HG03025 (cell line): ENCODE measurements around the gene TMEM72.

Experiments
- ATAC-seq: cut with Tn5 transposase; IDR thresholded peaks from one replicate; pipeline ENCODE4 v1.9.1; 2021; ENCODE audit warnings: mild to moderate bottlenecking, moderate library complexity; ENCODE audit not compliant: unreplicated experiment, low FRiP score

TMEM72 gene

GRCh38 chr10:44965104-44965503 is 54.0 kb downstream of the TMEM72 start:
- no peak for ATAC-seq

- no peak for ATAC-seq
Observed at GRCh38 chr10:44965651-44966097, 54.5 kb downstream of the TMEM72 start.

DNA sequence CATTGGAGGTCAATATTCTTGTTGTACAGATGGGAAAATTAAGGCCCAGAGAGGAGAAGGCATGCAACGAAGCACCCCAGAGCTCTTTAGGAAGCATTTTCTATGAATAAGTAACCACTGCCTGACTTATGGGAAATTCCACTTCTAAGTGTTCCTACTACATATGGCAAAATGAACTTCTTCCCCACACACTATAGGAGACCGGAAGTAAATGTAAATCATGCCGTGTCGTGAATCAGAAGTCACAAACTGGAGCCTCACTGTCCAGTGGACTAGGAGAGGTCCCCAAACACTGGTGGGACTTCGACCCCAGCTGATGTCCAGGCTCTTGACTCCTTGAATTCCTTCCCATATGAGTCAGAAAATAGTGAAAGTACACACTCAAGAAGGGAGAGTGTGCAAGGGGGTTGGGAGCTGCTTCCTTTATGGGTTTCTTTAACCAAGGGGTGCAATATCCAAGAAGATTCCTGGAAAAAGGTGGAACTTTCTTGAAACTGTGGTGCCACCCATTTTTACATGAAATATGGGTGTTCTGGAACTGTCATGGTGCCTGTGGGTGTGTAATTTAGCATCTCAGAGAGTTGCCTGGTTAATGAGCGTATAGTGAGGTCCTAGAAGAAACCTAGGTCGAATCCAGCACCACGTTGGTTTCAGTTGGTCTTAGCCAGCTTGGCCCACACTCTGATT is 55.1 kb downstream of the TMEM72 start:
- ATAC-seq = no peak

- ATAC-seq = no peak
Observed at GRCh38 chr10:44966816-44967509, 55.8 kb downstream of the TMEM72 start.

GRCh38 chr10:44967616-44968015 is 56.5 kb downstream of the TMEM72 start:
- no peak for ATAC-seq

DNA sequence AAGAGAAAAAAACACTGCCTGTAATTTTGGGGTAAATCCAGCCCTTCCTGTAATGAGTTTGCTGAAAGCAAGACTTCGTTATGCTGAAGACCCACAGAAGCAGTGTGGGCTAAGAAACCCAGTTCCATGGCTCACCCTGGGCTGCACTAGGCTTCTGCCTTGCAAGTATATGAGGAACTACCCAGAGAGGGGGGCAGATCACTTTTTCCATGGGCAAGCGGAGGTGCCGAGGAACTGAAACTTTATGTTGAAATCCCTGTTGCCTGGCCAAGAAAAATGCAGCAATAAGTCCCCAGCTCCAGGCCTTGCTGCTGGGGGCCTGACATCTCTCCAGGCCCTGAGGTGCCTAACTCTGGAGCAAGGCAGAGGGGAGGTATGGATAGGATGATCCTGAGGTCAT is 57.0 kb downstream of the TMEM72 start:
- no peak for ATAC-seq

GRCh38 chr10:44968500-44969400 is 57.6 kb downstream of the TMEM72 start:
- no peak for ATAC-seq

DNA sequence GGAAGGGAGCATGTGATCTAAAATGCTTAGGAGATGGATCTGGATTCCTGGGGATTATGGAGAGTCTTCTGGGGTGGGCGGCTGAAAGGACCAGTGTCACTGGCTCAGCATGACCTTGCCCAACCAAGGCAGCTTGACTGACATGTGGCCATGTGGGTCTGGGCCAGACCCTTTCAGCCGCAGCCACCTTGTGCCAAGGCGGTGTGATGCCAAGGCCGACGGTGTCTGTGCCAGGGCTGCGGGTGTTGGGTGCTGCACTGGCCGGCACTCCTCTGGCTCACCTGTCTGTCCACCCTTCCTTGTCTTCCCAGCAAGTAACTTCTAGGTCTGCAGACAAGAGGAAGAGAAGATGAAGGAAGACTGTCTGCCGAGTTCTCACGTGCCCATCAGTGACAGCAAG is 58.7 kb downstream of the TMEM72 start:
- no peak for ATAC-seq

GRCh38 chr10:44970812-44971395 is 59.8 kb downstream of the TMEM72 start:
- ATAC-seq = no peak

GRCh38 chr10:44971434-44971833 is 60.3 kb downstream of the TMEM72 start:
- no peak for ATAC-seq

DNA sequence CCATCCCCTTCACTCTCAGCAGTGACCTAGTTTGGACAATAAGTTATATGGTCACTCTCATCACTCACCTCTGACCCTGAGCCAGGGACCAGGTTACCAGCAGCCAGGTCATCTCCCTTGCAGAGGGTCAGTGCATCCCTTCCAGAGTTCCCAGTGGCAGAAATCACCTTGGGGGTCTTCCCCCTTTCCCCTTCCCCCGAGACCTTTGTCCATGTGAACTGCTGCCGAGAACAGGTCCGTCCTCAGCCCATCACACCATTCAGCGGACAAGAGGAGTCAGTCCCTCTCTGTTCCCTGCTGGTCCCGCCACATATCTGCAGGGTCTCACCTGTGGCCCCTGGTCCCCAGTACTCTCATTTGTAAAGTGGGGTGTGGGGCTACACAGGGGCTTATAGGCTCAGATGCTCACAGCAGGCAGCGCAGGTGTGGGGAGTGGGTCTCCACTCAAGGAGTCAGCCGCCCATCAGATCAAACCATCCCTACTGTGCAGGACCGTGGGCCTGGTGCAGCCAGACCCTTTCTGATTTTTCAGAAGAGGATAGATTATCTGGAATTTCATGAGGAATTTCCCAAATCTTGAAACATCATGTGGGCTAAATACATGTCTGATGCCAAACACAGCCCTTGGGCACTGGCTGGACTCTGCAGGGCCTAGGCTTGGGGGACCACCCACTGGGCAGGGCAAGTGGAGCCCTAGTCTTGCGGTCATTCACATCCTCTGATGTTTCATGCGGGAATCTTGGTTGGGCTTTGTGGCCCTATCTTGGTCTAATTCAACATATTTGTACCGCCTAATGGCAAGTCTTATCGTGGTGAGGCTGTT is 61.0 kb downstream of the TMEM72 start:
- ATAC-seq = no peak

DNA sequence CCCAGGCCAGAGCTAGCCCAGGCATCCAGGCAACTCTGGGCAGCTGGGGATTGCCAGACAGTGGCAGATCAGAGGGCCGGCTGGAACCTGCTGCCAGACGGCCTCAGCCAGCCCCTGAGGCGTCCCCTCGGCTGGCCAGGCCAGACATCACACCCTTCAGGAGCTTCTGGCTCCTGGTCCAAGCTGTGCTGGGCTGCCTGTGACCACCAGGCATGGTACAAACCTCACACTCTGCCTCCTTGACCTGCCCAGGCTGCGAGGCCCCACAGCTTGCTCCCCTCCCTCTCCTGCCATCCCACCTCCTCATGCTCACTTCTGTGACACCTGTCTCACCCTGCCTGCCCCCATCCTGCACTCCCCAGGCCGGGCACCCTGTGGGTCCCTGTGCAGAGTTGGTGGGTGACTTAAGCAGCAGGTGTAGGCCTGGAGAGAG is 61.8 kb downstream of the TMEM72 start:
- no peak for ATAC-seq

DNA sequence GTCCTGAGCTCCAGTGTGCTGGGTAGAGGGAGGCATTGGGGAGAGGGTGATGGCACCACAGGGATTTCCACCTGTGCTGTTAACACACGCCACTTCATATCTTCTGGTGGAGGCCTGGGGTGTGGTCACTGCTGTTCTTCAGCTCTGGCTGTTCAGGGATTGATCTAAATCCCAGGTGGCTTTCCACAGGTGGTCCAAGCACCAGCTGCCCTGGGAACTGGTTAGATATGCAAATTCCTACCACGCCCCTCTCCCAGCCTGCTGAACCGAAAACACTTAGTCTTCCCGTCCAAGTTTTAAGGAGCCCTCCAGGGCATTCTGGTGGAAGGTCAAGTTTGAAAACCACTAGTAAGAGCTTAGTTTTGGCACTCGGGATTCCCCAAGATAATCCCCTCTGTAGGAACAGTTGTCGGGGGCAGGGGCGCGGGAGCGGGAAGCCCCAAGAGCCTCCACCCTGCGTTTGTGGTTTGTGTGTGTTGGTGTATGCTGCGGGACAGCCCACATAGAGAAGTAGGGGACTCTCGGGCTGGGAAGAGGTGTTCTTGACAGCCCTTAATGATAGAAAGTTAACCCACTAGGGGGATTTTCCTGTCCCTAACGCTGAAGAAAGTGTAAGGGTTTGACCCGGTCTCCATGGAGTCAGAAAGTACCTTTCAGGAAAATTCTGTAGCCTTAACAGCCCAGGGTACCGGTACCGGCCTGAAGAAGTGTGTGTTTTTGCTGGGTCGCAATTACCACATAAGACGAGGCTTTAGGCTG is 62.4 kb downstream of the TMEM72 start:
- no peak for ATAC-seq

DNA sequence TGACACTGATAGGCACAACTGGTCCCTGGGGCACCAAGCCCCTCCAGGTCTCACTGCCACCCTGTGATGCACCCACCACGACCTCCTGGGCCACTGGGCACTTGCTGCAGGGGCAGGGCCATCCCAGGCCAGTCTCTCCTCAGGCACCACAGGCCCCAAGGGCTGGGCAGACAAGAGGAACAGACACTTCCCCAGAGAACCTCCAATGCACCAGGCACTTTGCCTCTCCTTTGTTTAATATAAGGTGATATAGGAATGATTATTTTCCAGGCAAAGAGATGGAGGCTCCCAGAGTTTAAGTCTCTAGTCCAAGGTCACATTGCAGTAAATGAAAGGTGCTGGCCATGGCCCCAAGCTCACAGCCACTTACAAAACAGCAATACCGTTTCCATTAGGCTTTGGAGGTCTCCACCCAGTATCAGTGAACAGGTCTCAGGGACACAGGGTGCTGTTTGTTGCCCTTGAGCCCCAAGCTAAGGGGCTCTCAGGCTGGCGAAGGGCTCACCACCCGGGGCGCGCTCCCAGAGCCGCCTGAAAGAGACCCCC is 63.0 kb downstream of the TMEM72 start:
- ATAC-seq = no peak

- ATAC-seq = peak; percentile 69
Observed at GRCh38 chr10:44974628-44975430, 63.7 kb downstream of the TMEM72 start.

DNA sequence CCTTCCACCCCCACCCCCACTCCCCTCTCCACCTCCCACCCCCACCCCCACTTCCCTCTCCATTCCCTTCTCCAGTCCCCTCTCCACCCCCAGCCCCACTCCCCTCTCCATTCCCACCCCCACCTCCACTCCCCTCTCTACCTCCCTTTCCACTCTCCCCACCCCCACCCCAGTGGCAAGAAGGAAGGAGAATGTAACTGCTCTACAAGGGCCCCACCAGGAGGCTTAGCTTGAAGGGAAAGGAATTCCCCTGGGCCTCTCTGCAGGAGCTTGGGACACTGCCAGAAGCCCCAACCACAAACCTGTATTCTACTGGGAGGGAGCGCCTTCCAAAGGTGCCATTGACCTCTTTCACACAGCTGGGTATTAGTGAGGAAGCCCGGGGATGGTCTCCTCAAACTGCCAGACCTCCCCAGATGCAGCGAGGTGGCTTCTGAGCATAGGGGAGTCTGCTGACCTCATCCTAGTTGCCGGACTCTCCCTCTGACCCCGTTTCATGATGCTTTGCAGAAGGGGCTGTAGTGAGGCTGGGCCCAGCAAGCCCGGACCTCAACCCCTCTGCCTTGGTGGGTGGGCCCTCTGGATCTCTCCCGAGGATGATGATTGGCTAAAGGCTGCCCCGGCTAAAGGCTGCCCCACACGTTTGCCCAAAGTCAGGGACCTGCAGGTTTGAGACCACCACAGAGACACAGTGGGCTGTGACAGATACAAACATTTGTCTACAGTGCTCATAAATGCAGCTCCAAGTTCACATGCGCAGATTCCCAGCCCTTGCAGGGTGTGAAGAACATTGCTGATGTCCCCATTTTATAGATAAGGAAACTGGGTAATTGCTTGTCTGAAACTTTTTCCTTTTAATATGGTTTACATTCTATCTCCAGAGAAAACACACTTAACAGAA is 64.5 kb downstream of the TMEM72 start:
- ATAC-seq = no peak
